ENCODE data around the gene ZNF22. TPM values are rescaled to one million over a fixed set of nuclear protein-coding genes. Genes with fewer than 3 reads are reported as not detected.
A peak's percentile ranks its signal among the peaks of the same experiment; 100 is the strongest.

The ZNF22 gene
- total RNA-seq, 4 donors from 2014 or later = 3.6 to 14.5 (median 8.0) TPM

GRCh38 chr10:44992070-44992731, 8.5 kb upstream of the ZNF22 start:
- DNase-seq = no peak
- peaks cover 0 to 5% (median 0%) of the 10 kb centered on the region in 3 donors for H3K36me3 ChIP-seq
- peaks cover 0 to 4% (median 0%) of the 10 kb centered on the region in 4 donors for H3K27me3 ChIP-seq
- H3K4me3 ChIP-seq = no peak overlapping the region
- H3K27ac ChIP-seq = peak overlapping the region in 3 of 4 donors; percentile 59 to 96 (median 59)
- peaks cover 10 to 76% (median 70%) of the 10 kb centered on the region in 3 donors for H3K4me1 ChIP-seq
- 41 to 42% methylated on average over 4 to 8 of the region's 11 CpGs for WGBS, 2 donors
- TF ChIP-seq CTCF (IDR thresholded peaks at IDR 0.05) (no peak), POLR2A (IDR thresholded peaks at IDR 0.05) (no peak)
- intact Hi-C loops (cut with DNase I) = no loop called here
- H3K9me3 ChIP-seq = no peaks in the 10 kb centered on the region

GRCh38 chr10:44992732-44993225, 7.9 kb upstream of the ZNF22 start:
- no peaks in the 10 kb centered on the region for H3K9me3 ChIP-seq
- H3K36me3 ChIP-seq = peaks cover 0 to 5% (median 0%) of the 10 kb centered on the region in 3 donors
- peak overlapping the region in 3 of 4 donors; percentile 59 to 96 (median 59) for H3K27ac ChIP-seq
- 90 to 100% methylated on average over 3 to 8 of the region's 8 CpGs for WGBS, 2 donors
- TF ChIP-seq CTCF (IDR thresholded peaks at IDR 0.05) (no peak), POLR2A (IDR thresholded peaks at IDR 0.05) (no peak)
- H3K27me3 ChIP-seq = peaks cover 0 to 4% (median 0%) of the 10 kb centered on the region in 4 donors
- peaks cover 10 to 80% (median 74%) of the 10 kb centered on the region in 3 donors for H3K4me1 ChIP-seq
- DNase-seq = no peak
- intact Hi-C loops (cut with DNase I) = no loop called here
- H3K4me3 ChIP-seq = no peak overlapping the region

GRCh38 chr10:44993226-44993921, 7.3 kb upstream of the ZNF22 start:
- WGBS, 2 donors = 84 to 95% methylated on average over 5 to 7 of the region's 14 CpGs
- Histone ChIP-seq H3K27ac (peak overlapping the region; percentile 5 to 96 (median 59)), H3K27me3 (peaks cover 0 to 4% (median 0%) of the 10 kb centered on the region in 4 donors), H3K9me3 (no peaks in the 10 kb centered on the region), H3K4me1 (peaks cover 10 to 86% (median 79%) of the 10 kb centered on the region in 3 donors), H3K36me3 (peaks cover 0 to 5% (median 0%) of the 10 kb centered on the region in 3 donors), H3K4me3 (no peak overlapping the region)
- no peak for TF ChIP-seq CTCF (IDR thresholded peaks at IDR 0.05)
- no peak for TF ChIP-seq POLR2A (IDR thresholded peaks at IDR 0.05)
- no peak for DNase-seq
- intact Hi-C loops (cut with DNase I) = no loop called here

GRCh38 chr10:44993922-44994751, 6.6 kb upstream of the ZNF22 start:
- peaks cover 10 to 94% (median 85%) of the 10 kb centered on the region in 3 donors for H3K4me1 ChIP-seq
- intact Hi-C loops (cut with DNase I) = no loop called here

More at GRCh38 chr10:44993922-44994751, 6.6 kb upstream of the ZNF22 start:
- no peak overlapping the region for H3K4me3 ChIP-seq
- 86 to 89% methylated on average over 10 to 11 of the region's 11 CpGs for WGBS, 2 donors
- no peak for DNase-seq
- H3K9me3 ChIP-seq = no peaks in the 10 kb centered on the region
- TF ChIP-seq CTCF (IDR thresholded peaks at IDR 0.05) (no peak), POLR2A (IDR thresholded peaks at IDR 0.05) (no peak)
- H3K27ac ChIP-seq = peak overlapping the region; percentile 59 to 96 (median 74)
- H3K36me3 ChIP-seq = peaks cover 0 to 3% (median 0%) of the 10 kb centered on the region in 3 donors
- peaks cover 0 to 4% (median 0%) of the 10 kb centered on the region in 4 donors for H3K27me3 ChIP-seq
